WTC11 (cell line): ENCODE data around the gene STK24. TPM values are rescaled to one million over a fixed set of nuclear protein-coding genes. Genes with fewer than 3 reads are reported as not detected.

Source experiments
- ATAC-seq: fragments of 200-7000 bp; cut with Tn5 transposase; 2 replicates; pipeline ENCODE4 v1.10.0; 2021; ENCODE audit warnings: mild to moderate bottlenecking, moderate library complexity
- CTCF ChIA-PET: fragments of 300-600 bp; sonication (Branson Sonifier 250); formaldehyde crosslinking; loops from one replicate; lab custom pipeline; 2021; ENCODE audit warnings: antibody characterized with exemption; lab: Charles Lee
- POLR2A ChIA-PET: fragments of 350-600 bp; sonication (Branson Sonifier 250); formaldehyde crosslinking; loops from one replicate; lab custom pipeline; 2021; ENCODE audit warnings: antibody characterized with exemption; lab: Charles Lee
- DNase-seq: peaks from one replicate; pipeline ENCODE4 v3.0.0; 2021; ENCODE audit warnings: low spot score
- H3K27ac Mint-ChIP-seq: 2 replicates; pipeline ENCODE4 v1.8.0; 2021; ENCODE audit warnings: mixed read lengths
- H3K27me3 Mint-ChIP-seq: 2 replicates; pipeline ENCODE4 v1.8.0; 2021; ENCODE audit warnings: low read depth, mild to moderate bottlenecking, moderate library complexity, mixed read lengths
- H3K36me3 Mint-ChIP-seq: 2 replicates; pipeline ENCODE4 v1.8.0; 2021; ENCODE audit warnings: mixed read lengths
- H3K4me1 Mint-ChIP-seq: 2 replicates; pipeline ENCODE4 v1.8.0; 2022; ENCODE audit warnings: mixed read lengths
- H3K4me3 Mint-ChIP-seq: 2 replicates; pipeline ENCODE4 v1.8.0; 2021; ENCODE audit warnings: mild to moderate bottlenecking, moderate library complexity, mixed read lengths
- H3K9me3 Mint-ChIP-seq: 2 replicates; pipeline ENCODE4 v1.8.0; 2021; ENCODE audit warnings: mixed read lengths
- FOXP1 ChIP-seq: sonication (generic); formaldehyde crosslinking; IDR thresholded peaks from 2 replicates; pipeline ENCODE4 v1.8.0; 2022; ENCODE audit warnings: missing genetic modification reagents, mild to moderate bottlenecking, moderate library complexity, borderline replicate concordance
- GRHL2 ChIP-seq: fragments of 250-450 bp; sonication (Bioruptor Pico); IDR thresholded peaks from 2 replicates; pipeline ENCODE4 v1.8.0; 2022; ENCODE audit warnings: mild to moderate bottlenecking, moderate library complexity; ENCODE audit not compliant: insufficient replicate concordance, severe bottlenecking
- NR1H2 ChIP-seq: sonication (generic); formaldehyde crosslinking; IDR thresholded peaks from 2 replicates; pipeline ENCODE4 v1.9.0; 2021; ENCODE audit warnings: mild to moderate bottlenecking, moderate library complexity, missing genetic modification reagents
- OVOL2 ChIP-seq: fragments of 250-450 bp; sonication (Bioruptor Pico); IDR thresholded peaks from 2 replicates; pipeline ENCODE4 v1.9.0; 2021; ENCODE audit warnings: mild to moderate bottlenecking, borderline replicate concordance
- TCF7 ChIP-seq: sonication (generic); formaldehyde crosslinking; IDR thresholded peaks from 2 replicates; pipeline ENCODE4 v1.8.0; 2022; ENCODE audit warnings: mild to moderate bottlenecking, low read depth, missing genetic modification reagents, moderate library complexity
- TEAD1 ChIP-seq: sonication (generic); formaldehyde crosslinking; IDR thresholded peaks from 2 replicates; pipeline ENCODE4 v1.8.0; 2022; ENCODE audit warnings: mild to moderate bottlenecking, missing genetic modification reagents
- ZNF121 ChIP-seq: sonication (generic); formaldehyde crosslinking; IDR thresholded peaks from 2 replicates; pipeline ENCODE4 v1.8.0; 2023; ENCODE audit warnings: missing genetic modification reagents
- ZNF232 ChIP-seq: sonication (generic); formaldehyde crosslinking; IDR thresholded peaks from 2 replicates; pipeline ENCODE4 v1.8.0; 2022; ENCODE audit warnings: mild to moderate bottlenecking, missing genetic modification reagents
- total RNA-seq: library from RNA; stranded (reverse); gene quantifications from 3 replicates; pipeline ENCODE4 v1.2.3, GENCODE V29; 2021
- TF ChIP-seq, protein P1 (sequence below): fragments of 250-450 bp; sonication (Bioruptor Pico); IDR thresholded peaks from 2 replicates; pipeline ENCODE4 v1.9.0; 2021; ENCODE audit warnings: mild to moderate bottlenecking, borderline replicate concordance
- TF ChIP-seq, protein P2 (sequence below): fragments of 200-600 bp; IDR thresholded peaks from 2 replicates; pipeline ENCODE4 v1.8.0; 2022; ENCODE audit warnings: antibody characterized with exemption
- TF ChIP-seq, protein P3 (sequence below): sonication (generic); formaldehyde crosslinking; IDR thresholded peaks from 2 replicates; pipeline ENCODE4 v1.8.1; 2022; ENCODE audit warnings: mild to moderate bottlenecking, missing genetic modification reagents, moderate library complexity, borderline replicate concordance

Gene STK24
- total RNA-seq, 1 experiment from 2014 or later: 138 TPM

DNA sequence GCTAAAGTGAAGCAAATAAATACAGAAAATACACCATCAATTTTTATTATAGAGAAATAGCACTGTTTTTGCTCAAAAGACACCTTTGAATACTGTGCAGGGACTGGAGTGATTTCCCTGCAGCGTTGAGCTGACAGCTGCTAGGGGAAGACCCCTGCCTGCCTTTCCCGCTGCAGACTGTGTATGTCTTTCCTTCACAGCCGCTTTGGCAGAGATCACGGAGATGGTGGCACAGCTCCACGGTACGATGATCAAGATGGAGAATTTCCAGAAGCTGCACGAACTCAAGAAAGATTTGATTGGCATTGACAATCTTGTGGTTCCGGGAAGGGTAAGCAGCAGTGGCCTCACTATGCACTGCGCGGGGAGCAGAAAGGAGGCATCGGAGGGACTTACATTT is 141.5 kb downstream of the STK24 start:
- DNase-seq: no peak
- H3K4me1 Mint-ChIP-seq: peaks cover 5% of the 10 kb centered on the region; the same call in 1 of the 2 replicates
- ATAC-seq: no peak
- no peak overlapping the region for H3K4me3 Mint-ChIP-seq
- no peaks in the 10 kb centered on the region for H3K9me3 Mint-ChIP-seq
- POLR2A ChIA-PET: no interaction called here
- no peak for TF ChIP-seq ZNF121 (CRISPR knock-in tag)
- no peak for TF ChIP-seq NR1H2 (CRISPR knock-in tag)
- TF ChIP-seq, protein P1, sequence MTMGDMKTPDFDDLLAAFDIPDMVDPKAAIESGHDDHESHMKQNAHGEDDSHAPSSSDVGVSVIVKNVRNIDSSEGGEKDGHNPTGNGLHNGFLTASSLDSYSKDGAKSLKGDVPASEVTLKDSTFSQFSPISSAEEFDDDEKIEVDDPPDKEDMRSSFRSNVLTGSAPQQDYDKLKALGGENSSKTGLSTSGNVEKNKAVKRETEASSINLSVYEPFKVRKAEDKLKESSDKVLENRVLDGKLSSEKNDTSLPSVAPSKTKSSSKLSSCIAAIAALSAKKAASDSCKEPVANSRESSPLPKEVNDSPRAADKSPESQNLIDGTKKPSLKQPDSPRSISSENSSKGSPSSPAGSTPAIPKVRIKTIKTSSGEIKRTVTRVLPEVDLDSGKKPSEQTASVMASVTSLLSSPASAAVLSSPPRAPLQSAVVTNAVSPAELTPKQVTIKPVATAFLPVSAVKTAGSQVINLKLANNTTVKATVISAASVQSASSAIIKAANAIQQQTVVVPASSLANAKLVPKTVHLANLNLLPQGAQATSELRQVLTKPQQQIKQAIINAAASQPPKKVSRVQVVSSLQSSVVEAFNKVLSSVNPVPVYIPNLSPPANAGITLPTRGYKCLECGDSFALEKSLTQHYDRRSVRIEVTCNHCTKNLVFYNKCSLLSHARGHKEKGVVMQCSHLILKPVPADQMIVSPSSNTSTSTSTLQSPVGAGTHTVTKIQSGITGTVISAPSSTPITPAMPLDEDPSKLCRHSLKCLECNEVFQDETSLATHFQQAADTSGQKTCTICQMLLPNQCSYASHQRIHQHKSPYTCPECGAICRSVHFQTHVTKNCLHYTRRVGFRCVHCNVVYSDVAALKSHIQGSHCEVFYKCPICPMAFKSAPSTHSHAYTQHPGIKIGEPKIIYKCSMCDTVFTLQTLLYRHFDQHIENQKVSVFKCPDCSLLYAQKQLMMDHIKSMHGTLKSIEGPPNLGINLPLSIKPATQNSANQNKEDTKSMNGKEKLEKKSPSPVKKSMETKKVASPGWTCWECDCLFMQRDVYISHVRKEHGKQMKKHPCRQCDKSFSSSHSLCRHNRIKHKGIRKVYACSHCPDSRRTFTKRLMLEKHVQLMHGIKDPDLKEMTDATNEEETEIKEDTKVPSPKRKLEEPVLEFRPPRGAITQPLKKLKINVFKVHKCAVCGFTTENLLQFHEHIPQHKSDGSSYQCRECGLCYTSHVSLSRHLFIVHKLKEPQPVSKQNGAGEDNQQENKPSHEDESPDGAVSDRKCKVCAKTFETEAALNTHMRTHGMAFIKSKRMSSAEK (CRISPR knock-in tag): no peak
- TF ChIP-seq OVOL2 (CRISPR knock-in tag): no peak
- no peak for TF ChIP-seq GRHL2 (CRISPR knock-in tag)
- TF ChIP-seq, protein P2, sequence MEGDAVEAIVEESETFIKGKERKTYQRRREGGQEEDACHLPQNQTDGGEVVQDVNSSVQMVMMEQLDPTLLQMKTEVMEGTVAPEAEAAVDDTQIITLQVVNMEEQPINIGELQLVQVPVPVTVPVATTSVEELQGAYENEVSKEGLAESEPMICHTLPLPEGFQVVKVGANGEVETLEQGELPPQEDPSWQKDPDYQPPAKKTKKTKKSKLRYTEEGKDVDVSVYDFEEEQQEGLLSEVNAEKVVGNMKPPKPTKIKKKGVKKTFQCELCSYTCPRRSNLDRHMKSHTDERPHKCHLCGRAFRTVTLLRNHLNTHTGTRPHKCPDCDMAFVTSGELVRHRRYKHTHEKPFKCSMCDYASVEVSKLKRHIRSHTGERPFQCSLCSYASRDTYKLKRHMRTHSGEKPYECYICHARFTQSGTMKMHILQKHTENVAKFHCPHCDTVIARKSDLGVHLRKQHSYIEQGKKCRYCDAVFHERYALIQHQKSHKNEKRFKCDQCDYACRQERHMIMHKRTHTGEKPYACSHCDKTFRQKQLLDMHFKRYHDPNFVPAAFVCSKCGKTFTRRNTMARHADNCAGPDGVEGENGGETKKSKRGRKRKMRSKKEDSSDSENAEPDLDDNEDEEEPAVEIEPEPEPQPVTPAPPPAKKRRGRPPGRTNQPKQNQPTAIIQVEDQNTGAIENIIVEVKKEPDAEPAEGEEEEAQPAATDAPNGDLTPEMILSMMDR: no peak
- TF ChIP-seq, protein P3, sequence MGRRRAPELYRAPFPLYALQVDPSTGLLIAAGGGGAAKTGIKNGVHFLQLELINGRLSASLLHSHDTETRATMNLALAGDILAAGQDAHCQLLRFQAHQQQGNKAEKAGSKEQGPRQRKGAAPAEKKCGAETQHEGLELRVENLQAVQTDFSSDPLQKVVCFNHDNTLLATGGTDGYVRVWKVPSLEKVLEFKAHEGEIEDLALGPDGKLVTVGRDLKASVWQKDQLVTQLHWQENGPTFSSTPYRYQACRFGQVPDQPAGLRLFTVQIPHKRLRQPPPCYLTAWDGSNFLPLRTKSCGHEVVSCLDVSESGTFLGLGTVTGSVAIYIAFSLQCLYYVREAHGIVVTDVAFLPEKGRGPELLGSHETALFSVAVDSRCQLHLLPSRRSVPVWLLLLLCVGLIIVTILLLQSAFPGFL (CRISPR knock-in tag): no peak
- TF ChIP-seq TEAD1 (CRISPR knock-in tag): no peak
- TF ChIP-seq, all 79 proteins: peak for 0
- CTCF ChIA-PET: interaction anchor here (0.7 to 1.0 kb wide), 3 partner anchors 10 to 238 kb away, joined by 3 to 4 read pairs (median 3); no protein-coding TSS in a partner anchor
- no peak overlapping the region for H3K27ac Mint-ChIP-seq
- H3K27me3 Mint-ChIP-seq: no peaks in the 10 kb centered on the region
- H3K36me3 Mint-ChIP-seq: peaks cover 6% of the 10 kb centered on the region; the same call in 1 of the 2 replicates

DNA sequence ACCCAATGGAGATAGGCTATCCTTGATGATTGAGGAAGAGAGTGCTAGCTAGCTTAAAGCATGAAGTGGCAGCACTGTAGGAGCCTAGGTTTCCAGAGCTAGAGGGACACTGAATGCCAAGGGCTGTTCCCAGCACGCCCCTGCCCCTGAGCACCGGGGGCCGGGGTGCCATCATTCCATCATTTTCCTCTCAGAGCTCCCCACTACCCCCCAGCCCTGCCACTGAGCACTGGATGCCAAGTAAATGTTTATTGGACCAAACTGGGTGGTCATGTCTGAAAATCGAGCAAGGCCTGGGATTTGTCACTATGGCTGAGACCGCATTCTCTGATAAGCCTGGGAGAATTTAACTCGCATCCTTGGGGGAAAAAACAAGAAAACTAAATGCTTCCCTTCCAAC is 142.8 kb downstream of the STK24 start:
- Mint-ChIP-seq H3K36me3 (no peaks in the 10 kb centered on the region; the same call in 1 of the 2 replicates), H3K27me3 (no peaks in the 10 kb centered on the region), H3K9me3 (no peaks in the 10 kb centered on the region), H3K4me1 (peaks cover 6% of the 10 kb centered on the region; the same call in 1 of the 2 replicates), H3K27ac (no peak overlapping the region), H3K4me3 (no peak overlapping the region)
- CTCF ChIA-PET: interaction anchor here (1.3 to 1.6 kb wide), 2 partner anchors 11 to 14 kb away, joined by 3 to 6 read pairs; no protein-coding TSS in a partner anchor
- ATAC-seq (no peak), DNase-seq (no peak)
- POLR2A ChIA-PET: no interaction called here
- TF ChIP-seq FOXP1: no peak
- no peak for TF ChIP-seq ZNF232 (CRISPR knock-in tag)
- TF ChIP-seq OVOL2 (CRISPR knock-in tag): no peak
- TF ChIP-seq, protein P3 (CRISPR knock-in tag): no peak
- no peak for TF ChIP-seq TCF7 (CRISPR knock-in tag)

DNA sequence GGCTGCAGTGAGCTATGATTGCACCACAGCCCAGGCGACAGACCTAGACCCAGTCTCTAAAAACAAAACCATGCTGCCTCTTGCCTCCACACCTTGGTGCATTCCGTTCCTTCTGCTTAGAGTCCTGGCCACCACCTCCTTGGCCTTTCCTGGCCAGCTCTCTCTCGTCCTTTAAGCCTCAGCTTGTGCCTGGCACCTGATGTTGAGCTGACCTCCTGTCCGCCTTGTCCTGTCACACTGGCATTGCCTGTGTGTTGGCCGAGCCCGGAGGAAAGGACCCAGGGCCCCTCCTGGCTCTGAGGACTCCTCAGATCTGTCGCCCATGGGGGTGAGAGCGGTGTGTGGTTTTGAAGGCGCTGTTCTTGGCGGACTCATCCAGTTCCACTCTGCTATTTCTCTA is 143.3 kb downstream of the STK24 start:
- TF ChIP-seq TCF7 (CRISPR knock-in tag): no peak
- H3K4me3 Mint-ChIP-seq: no peak overlapping the region
- peaks cover 6% of the 10 kb centered on the region; the same call in 1 of the 2 replicates for H3K4me1 Mint-ChIP-seq
- ChIA-PET POLR2A (no interaction called here), CTCF (interaction anchor here (1.3 to 1.6 kb wide), 2 partner anchors 12 to 14 kb away, joined by 3 to 6 read pairs; no protein-coding TSS in a partner anchor)
- no peak for ATAC-seq
- H3K9me3 Mint-ChIP-seq: no peaks in the 10 kb centered on the region
- no peaks in the 10 kb centered on the region; the same call in 1 of the 2 replicates for H3K36me3 Mint-ChIP-seq
- no peak overlapping the region for H3K27ac Mint-ChIP-seq
- DNase-seq: no peak
- H3K27me3 Mint-ChIP-seq: no peaks in the 10 kb centered on the region
